HG03442 (cell line): ENCODE data around the gene SMARCA2.

Experiments used
- ATAC-seq: cut with Tn5 transposase; IDR thresholded peaks from one replicate; pipeline ENCODE4 v1.9.1; 2021; ENCODE audit warnings: mild to moderate bottlenecking, moderate library complexity; ENCODE audit not compliant: unreplicated experiment

The SMARCA2 gene

DNA sequence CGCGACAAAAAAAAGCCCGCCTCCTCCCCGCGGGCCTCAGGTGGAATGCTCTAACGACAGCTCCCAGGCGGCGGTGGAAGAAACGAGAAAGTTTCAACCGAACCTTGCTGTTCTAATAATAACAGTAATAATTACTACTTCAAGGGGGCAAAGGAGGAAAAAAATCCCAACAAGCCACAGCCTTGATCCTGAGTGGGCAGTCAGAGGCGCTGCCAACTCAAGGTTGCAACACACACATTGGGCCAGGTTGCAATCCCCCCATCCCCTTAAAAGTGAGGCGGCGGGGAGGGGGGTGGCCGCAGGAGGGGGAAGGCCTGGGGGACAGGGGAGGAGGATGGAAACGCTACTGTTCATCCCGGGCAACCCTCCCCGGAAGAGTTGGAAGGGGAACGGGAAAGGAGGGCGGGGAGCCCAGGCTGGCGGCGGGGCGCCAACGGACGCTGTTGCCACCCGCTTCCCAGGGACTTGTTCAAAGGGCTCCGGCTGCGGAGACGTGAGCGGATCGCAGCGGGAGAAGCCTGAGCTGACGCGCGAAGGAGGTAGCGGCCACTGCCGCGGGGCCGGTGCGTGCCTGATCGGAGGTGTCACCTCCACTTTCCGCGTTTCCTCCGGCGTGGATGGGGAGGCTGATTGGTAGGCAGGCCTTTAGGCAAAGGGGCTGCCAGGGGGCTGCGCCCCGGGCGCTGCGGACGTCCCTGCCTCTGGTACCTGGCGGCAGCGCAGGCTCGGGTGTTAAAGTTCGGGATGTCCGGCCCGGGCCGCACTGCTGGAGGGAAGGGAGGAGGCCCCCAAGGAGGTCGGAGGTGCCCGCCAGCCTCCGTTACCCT lies 647 bp downstream of the SMARCA2 start:
- no peak for ATAC-seq

DNA sequence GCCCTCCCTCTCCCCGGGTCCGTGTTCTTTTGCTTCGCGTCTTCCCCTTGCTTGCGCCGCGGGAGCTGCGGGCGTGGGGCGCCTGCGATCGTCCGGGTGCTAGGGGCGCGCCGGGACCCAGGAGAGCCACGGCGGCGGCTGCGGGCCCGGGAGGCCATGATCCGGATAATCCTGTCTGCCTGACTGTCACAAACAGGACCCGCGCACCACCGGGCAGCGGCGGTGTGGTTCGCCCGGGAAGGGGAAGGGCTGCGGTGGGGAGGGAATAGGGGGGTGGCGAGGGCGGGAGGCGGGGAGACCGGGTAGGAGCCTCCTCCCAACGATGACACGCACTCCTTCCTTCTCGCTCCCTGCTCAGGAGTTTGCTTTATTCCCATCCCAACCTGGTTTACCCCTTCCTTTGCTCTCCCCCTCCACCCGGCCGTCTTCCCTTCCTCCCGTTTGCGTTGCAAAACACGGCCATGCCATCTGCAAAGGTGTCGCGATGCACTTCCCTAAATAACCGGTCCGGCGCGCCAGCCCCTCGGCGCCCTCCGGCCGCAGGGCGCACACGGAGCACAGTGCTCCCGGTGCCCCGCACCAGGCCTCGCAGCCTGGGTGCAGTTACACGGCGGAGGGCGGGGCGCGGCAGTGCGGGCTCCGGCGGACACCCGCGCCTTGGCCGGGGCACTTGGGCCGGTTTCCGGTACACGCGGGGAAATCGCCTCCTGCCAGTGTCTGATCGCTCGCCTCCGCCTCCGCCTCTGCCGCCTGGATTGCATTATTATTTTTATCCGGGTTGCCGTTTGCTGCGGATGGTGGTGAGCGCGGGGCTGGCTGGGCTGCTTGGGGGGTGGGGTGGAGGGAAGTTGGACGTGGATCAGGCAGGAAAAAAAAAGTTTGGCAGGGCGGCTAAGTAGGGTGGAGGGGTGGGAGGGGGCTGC lies 1.5 kb downstream of the SMARCA2 start:
- ATAC-seq: no peak

DNA sequence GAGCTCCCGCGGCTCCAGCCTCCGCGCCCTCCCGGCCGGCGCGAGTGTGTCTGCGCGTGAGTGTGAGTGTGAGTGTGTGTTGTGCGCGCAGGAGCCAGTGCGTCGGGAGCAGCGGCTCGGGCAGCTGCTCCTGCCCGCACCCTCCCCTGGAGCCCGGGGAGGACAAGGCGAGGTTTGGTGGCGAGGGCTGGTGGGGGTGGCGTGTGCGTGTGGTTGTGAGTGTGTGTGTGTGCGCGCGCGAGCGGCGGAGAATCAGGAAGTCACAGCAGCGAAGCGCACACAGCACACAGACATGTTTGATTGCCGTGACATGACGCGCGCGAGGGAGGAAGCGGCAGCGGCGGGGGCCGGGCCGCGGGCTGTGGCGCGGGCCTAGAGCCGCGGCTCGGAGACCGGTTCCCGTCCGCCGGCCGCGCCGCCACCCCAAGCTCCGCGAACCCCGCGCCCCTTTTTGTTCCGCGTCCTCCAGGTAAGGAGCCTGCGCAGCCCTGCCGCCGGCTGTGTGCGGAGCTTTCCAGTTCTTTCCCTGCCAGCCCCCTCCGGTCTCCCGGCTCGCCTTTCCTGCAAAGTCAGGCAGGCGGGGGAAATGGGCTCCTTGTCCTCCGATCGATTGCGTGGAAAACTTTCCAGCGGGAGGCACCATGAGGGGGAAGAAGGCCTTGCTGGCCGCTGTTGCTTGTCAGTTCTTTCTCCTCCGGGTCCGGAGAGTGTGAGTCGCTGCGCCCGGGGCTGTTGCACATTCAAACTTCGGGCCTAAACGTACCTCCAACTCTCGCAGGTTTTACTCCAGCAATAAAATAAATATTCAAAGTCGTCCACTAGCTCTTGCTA lies 2.4 kb downstream of the SMARCA2 start:
- ATAC-seq: peak; percentile 17

DNA sequence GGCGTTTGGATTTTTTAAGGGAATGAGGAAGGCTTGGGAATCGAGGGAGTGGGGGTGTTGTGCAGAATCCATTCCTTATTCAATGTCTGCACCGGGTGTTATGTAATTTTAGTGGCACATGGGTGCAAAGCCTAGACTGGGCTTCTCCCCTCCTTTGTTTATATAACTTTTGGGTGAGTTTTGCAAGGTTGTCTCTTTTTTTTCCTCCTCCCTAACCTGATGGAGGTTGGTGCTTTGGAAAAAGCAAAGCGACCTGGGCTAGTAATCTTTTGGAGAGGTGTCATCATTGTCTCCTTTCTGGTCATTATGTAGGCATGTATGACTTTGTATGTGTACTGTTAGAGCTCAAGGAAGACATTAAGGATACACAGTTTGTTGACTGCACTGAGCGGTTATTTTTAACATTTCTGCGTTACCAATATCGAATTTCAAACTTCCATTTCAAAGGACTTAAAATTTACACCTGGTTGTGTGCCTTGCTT lies 3.1 kb downstream of the SMARCA2 start:
- no peak for ATAC-seq

DNA sequence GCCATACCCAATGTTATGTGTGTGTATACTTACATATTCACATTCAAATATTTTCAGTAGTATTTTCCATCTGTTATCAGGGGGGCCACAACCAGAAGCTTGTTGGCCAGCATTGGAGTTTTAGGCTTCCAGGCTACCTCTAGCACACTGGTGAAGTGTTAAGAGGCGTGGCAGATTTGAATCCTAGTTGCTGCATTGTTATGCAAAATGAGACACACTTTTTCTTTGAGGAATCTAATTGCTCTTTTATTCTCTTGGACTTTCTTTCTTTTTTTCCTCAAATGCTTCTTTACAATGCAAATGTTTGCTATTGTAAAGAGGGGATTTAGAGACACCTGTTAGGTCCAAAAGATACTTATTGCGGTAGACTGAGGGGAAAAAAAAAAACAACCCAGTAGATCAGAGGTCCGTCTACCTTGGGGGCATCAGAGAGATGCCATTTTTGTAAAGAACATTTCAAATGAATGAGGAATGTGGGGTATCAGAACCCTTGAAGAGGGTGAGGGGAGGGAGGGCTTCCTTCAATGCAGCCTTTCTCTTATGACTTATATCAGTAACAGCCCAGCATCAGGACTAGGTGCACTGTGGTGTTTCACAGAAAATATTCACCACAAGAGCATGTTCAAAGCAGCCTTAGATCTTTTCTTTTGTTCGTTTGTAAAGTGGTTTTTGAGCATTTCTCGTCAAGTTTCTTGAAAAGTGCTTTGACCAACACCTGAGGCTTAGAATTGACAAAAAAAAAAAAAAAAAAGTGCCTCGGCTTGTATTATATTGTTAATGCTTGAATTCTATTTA lies 3.8 kb downstream of the SMARCA2 start:
- no peak for ATAC-seq

DNA sequence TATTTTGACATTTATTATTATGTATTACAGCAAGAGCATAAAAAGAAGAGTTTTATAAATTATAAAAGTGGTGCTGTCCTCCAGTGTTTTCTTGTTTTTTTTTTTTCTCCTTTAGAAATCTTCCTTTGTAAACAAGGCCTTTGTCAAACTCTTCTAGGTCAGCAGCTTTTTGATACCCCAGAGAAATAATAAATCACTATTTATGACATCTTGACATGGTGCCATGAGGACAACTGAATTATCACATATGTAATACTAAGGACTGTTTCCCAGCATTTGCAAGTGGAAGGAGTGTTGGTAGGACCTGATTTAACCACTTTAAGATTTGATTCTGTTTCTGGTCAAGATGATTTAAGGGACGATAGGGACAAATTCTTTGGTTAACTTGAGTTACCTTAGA lies 4.6 kb downstream of the SMARCA2 start:
- ATAC-seq: no peak

DNA sequence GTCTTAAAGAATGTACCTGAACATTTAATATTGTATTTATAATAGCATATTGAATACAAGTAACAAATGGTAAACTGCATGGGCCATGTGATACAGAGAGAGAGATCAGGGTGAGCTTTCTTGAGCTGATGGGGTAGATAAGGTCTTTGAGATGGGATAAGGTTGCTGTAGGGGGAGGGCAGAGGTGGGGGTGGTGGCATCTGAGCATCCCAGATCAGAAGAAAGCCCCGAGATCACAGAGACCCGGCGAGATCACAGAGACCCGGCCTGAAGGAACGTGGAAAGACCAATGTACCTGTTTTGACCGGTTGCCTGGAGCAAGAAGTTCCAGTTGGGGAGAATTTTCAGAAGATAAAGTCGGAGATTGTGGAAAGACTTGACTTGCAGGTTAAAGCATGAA lies 6.6 kb downstream of the SMARCA2 start:
- no peak for ATAC-seq

DNA sequence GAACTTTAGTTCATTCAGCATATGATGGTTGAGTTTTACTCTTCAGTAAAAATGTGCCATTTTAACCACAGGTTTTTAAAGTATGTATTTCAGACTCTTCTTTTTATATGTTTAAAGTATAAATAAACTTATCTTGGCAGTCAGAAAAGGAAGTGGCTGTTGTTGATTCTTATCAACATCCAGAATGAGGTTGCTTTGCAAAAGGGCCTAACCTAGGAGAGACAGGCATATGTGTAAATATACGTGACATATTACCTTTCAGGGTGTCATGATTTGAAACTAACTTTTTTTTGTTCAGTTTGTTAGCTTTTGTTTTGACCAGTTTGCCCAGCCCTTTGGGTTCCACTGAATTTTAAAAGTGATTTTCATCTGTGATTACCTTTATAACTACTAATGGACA lies 7.4 kb downstream of the SMARCA2 start:
- ATAC-seq: no peak

DNA sequence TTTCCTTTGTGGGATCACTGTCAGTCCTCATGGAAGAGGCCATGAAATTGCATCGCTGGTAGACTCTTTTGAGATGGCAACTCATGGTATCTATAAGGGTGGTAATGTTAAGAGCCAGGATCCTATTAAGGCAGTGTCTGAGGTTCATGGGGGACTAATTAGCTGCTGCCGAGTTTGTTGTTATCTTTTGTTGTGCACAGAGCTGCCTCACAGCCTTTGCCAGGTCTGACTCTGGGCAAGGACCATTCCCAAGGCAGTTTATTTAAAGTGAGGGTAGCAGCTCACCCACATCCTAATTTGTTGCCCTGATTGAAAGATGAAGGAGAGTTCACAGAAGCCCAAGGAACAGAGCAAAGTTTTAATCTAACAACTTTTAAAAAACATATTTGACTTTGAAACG lies 7.9 kb downstream of the SMARCA2 start:
- no peak for ATAC-seq

DNA sequence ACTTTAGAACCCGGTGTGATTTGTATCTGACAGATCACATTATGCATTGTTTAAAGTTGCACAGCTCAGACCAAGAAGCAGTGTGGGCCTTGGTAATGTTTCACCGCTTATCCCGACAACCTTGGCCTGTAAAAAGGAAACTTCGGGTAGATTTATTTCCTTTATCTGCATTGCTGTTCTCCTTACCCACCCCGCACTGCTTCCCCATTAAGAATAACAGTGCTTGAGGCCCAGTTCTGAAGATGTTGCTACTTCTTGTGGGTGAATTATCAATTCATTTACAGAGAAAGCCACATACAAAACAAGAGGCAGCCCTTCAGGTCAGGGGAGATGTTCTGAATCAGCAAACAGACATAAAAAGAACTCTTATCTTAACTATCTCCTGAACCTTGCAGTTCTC lies 8.4 kb downstream of the SMARCA2 start:
- ATAC-seq: no peak

DNA sequence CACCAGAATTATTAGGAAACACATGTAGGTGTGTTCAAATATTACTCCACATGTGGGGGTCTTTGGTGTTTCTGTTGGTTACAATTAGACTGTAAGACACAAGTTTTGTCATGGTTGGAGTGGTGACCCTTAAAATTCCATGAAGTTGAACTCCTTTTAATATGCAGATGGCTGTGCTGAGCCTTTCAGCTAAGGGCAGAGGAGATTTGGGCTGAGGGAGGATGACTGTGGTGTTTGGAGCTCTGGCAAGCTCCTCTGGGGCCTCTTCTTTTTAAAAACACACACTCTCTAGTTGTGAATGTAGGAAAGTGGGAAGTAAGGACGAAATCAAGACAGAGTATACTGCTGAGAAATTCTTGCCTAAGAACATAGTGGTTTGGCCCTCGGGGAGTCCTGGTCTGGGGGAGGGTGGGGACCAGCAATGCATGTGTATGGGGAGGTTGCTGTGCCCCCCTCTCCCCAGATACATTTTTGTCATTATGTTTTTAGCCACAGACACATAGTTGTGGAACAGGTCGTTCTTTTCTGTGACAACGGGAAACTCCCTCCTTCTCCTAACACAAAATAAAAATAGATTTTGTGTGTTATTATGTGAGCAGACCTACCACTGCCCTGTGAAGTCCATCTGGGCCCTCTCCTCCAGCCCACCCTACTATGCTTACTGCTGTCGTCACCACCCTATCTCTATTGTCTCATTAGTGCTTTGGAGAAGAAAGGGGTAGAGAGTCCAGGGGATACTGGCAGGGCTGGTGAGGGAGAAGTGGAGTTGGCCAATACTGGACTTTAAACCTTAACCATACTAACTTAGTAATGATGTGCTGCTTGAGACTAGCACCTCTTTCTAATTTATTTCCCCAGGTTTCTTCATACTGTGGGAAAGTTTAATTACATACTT lies 10.0 kb downstream of the SMARCA2 start:
- ATAC-seq: no peak

DNA sequence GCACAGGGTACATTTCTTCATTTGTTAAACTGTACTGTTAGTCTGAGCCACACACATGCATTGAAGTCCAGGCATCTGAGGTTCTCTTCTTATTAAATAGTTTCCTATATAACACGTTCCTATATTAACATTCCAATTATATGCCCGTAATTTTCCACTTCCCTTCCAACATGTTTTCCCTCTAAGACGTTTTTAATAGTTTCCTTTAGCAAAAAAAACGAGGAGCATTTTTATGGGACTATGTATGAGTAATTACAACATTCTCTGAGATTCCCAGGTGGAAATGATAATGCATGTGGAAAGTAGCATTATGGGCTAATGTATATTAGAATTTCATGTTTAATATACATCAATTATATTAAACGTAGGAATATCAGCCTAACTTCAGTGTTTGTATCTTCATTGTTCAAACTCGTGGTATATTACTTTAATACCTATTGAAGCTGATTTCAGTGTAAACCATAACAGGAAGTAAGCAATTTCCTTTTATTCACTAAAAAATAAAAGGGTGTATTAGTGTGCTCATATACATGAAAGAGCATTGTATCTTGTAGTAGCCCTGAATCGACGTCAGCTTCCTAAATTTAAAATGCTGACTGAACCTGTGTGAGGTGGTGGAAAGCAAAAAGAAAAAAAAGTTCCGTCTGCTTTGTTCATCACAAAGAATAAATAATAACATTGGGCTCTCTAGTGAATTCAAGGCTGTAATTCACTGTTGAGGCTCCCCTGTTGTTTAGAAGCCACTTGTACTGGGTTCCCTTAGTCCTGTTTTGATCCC lies 11.3 kb downstream of the SMARCA2 start:
- no peak for ATAC-seq

DNA sequence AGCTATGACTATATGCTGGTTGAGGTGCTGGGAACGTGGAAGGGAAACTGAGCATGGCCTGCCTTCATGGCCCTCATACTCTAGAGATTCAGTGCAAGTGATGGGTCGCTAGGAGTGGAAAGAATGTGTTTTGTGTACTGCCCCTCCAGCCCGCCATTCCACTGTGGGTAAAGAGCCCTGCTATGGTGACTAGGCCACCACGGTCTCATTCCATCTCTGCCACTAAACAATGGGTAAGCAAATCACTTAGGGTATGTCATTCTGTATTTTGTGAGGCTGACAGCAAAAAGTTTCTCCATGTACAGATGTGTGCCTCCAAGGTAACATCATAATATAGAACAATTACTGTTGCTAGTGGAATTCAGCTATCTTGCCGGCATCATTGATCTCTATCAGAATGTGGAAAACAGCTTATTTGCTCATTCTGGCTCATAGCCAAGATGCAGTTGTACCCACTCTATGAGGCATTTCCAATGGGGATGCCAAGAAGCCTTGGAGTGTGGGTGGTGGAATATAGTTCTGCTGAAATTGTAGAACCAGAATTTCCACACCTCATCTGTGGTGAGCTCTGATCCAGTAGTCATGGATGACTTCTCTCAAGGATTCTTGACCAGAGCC lies 12.5 kb downstream of the SMARCA2 start:
- ATAC-seq: no peak

DNA sequence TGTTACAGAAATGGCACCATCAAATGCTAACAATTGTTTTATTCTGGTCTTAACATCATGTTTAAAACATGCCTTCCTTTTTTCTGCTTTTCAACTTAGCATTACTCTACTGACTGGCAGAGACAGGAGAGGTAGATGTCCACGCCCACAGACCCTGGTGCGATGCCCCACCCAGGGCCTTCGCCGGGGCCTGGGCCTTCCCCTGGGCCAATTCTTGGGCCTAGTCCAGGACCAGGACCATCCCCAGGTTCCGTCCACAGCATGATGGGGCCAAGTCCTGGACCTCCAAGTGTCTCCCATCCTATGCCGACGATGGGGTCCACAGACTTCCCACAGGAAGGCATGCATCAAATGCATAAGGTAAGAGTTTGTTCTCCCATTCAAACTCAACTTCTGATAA lies 13.7 kb downstream of the SMARCA2 start:
- no peak for ATAC-seq

DNA sequence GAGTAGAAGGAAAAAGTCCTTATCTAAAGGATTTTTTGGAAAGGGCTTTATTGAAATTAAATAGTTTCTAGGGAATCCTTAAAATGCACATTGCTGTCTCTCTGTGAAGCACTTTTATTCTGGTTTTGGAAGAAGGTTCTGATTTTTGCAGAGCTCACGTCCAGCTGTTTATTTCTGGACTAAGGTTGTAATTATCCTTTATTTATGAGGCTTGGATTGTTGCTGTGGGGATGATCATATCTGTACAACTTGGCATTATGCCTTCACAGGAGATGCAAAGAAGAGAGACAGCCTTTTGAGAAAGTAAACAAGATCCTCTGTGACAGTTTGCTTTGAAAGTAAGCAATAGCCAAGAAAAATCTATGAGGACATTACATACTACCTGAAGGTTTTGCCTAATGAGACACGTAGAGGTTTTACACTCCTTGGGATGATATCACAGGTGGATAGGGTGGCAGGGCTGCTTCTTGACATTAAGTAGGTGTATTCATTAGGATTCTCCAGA lies 14.6 kb downstream of the SMARCA2 start:
- ATAC-seq: no peak

DNA sequence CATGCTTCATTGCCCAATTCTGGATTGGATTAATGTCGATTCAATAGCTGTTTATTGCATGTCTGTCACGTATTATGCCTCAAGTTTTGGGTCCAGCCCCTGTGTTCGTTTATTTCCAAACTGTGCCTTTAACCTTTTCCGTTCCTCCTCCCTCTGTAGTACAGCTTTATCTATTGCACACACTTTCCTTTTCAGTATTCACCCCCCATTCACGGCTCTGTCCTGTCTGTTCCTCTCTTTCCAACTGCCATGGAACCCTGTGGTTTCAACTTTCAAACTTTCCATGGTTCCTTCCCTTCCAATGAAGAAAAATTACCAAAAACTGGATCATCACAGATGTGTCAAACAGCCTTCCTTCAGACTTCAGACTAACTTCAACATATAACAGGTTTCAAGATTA lies 17.1 kb downstream of the SMARCA2 start:
- ATAC-seq: no peak

DNA sequence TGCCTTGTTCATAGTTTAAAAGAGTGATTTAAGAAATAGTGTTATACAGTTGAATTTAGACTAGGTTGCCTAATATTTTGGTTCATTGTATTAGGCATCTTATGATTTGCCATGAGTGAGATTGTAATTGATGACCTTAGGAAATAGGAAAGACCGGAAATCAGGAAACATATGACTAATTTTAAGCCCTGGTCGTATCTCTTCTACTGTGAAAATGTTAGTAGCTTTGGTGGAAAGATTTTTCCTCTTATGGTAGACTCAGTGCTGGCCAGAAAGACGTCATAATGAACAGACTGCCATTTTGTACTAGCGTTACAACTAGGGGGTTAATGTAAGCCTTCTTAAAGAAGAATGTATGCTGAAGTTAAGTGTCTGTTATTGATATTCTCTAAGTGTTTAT lies 21.7 kb downstream of the SMARCA2 start:
- ATAC-seq: no peak
